Epithelial cell of esophagus (primary cell): ENCODE results near the gene TMEM244.

ENCODE experiments used
- DNase-seq: peaks from one replicate; pipeline ENCODE4 v3.0.0; 2010; ENCODE audit warnings: low read depth
- H3K4me3 ChIP-seq: 2 replicates; pipeline ENCODE4 v1.5.1; 2011; ENCODE audit warnings: mild to moderate bottlenecking, low read length, control low read depth
- TF ChIP-seq, protein P1 (sequence below): IDR thresholded peaks from 2 replicates; pipeline ENCODE4 v1.5.1; 2011; ENCODE audit warnings: low read depth, mild to moderate bottlenecking, low read length, control low read depth, inconsistent platforms; ENCODE audit not compliant: insufficient read depth; ENCODE audit errors: missing control alignments

Gene TMEM244

DNA sequence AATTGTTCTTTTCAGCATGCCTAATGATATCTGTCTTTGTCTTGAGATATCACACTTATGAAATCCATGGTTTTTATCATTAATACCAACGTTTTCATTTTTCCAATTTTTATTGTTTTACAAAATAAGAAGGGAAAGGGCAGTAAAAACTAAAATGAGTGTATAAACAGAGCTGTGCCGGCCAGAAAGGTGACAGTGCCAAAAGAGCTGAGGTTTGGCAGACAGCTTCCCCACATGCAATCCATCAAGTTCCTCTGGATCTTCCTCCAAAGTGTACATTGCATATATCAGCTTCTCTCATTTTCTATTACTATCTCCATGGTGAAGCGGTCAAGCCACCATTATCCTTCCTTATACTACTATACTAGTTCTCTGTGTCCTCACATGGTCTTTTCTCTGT lies 10.1 kb upstream of the TMEM244 start:
- H3K4me3 ChIP-seq, result no peak overlapping the region
- TF ChIP-seq, protein P1, sequence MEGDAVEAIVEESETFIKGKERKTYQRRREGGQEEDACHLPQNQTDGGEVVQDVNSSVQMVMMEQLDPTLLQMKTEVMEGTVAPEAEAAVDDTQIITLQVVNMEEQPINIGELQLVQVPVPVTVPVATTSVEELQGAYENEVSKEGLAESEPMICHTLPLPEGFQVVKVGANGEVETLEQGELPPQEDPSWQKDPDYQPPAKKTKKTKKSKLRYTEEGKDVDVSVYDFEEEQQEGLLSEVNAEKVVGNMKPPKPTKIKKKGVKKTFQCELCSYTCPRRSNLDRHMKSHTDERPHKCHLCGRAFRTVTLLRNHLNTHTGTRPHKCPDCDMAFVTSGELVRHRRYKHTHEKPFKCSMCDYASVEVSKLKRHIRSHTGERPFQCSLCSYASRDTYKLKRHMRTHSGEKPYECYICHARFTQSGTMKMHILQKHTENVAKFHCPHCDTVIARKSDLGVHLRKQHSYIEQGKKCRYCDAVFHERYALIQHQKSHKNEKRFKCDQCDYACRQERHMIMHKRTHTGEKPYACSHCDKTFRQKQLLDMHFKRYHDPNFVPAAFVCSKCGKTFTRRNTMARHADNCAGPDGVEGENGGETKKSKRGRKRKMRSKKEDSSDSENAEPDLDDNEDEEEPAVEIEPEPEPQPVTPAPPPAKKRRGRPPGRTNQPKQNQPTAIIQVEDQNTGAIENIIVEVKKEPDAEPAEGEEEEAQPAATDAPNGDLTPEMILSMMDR, result no peak
- no peak for DNase-seq

DNA sequence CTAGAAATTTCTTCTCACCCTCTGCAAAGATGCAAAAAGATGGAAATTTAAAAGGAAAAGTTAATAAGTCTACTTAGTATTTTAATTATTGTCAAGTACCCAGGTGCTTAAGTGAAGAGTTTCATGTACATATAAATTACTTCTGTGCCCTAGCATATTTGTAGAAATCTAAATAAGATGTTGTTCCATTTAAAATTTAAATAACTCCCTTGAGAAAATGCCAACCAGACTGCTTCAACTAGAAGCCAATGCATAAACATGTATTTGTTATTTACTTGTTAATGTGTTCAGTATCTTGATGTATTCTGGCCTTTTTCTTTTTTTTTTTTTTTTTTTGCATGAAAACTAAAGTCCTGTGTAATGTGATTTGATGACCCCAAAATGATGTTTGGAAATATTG lies 6.3 kb upstream of the TMEM244 start:
- DNase-seq, result no peak
- TF ChIP-seq, protein P1, result no peak
- no peak overlapping the region for H3K4me3 ChIP-seq

DNA sequence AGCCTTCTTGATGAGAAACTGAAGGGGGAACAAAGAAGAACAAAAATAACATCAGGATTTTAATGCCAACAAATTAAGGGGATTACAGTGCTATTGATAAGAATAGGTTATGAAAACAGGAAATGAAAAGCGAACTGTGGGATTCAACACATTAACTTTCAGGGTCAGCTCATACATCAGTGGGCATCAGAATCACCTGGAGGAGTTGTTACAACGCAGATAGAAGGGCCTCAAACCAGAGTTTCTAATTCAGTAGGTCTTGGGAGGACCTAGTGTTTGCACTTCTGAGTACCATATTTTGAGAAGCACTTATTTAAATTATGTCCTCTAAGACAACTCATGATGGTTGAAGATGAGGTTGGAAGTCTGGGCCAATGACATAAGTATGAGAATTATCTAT lies 5.6 kb upstream of the TMEM244 start:
- TF ChIP-seq, protein P1, result no peak
- H3K4me3 ChIP-seq, result no peak overlapping the region
- no peak for DNase-seq

DNA sequence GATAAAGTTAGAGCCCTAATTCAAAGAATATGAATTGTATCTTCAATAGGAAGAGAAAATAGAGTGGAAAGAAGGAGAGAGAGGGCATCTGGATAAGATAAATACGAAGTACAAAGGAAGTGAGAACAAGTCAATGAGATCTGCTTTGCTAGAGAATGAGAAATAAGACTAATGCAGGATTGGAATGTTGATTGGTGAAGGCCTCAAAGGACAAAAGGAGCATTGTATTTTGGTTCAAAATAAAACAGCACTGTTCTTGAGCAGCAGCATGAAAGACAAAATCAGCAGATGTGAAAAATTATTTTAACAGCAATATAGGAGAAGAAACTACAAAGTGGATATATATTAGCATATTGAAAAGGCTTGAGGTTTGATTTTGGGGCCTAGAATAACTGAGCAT lies 5.1 kb upstream of the TMEM244 start:
- TF ChIP-seq, protein P1, result no peak
- DNase-seq, result no peak
- no peak overlapping the region for H3K4me3 ChIP-seq

DNA sequence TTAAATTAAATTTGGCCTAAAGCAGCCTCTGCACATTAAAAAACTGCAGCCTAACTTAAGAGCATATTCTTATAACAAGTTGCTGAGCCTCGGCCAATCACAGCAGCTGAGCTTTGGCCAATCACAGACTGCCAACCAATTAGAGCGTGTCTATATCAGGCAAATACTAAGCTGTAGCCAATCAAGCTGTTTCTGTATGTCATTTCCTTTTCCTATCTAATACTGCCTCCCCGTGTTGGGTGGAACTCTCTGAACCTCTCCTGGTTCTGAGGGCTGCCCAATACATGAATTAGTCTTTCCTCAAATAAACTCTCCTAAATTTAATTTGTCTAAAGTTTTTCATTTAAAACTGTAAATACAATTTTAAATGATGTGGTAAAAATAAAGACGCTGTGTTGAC lies 3.9 kb upstream of the TMEM244 start:
- DNase-seq, result no peak
- TF ChIP-seq, protein P1, result no peak
- no peak overlapping the region for H3K4me3 ChIP-seq

DNA sequence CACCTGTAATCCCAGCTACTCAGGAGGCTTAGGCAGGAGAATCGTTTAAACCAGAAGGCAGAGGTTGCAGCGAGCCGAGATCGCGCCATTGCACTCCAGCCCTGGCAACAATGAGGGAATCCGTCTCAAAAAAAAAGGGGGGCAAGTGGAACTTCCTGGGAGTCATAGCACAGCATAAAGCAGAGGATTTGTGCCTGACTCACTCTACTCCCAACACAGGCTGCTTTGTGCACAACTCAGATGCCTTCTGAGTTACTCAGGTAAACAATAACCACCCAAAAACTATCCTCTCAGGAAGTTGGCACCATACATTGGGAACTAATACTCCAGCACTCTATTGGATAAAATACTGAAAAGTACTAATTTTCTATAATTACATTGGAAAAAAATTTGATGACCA lies 2.5 kb upstream of the TMEM244 start:
- peak; percentile 87 for DNase-seq
- H3K4me3 ChIP-seq, result no peak overlapping the region
- TF ChIP-seq, protein P1, result no peak

DNA sequence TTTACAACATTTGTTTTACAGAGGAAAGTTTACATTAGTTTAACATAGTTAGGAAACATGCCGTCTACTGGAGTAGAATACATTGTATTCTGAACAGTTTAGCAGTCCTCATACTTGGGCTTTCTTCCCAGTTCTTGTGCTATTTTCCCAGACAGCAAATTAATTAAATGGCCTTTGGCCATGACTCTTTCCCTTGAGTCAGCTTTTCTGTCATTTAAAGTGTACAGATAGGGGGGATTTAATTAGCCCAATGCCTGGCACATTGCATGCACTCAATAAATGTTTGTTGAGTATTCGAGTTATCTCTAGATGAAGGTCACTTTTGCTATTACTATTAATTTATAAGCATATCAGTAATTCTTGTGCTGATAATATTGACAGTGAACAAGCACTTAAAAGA lies 1.6 kb downstream of the TMEM244 start:
- no peak for DNase-seq
- H3K4me3 ChIP-seq, result no peak overlapping the region
- TF ChIP-seq, protein P1, result no peak
